Endodermal cell (in vitro differentiated cells): ENCODE data around the gene WNT7B. TPM values are rescaled to one million over a fixed set of nuclear protein-coding genes. Genes with fewer than 3 reads are reported as not detected.

ENCODE experiments used
- DNase-seq: peaks from one replicate; pipeline ENCODE4 v3.0.0-alpha.2; 2017
- H3K27ac ChIP-seq: 2 replicates; pipeline ENCODE4 v1.5.1; 2013; ENCODE audit warnings: mild to moderate bottlenecking, low read depth, low read length, moderate library complexity
- H3K27me3 ChIP-seq: 2 replicates; pipeline ENCODE4 v1.6.1; 2013; ENCODE audit warnings: mild to moderate bottlenecking, low read length, moderate library complexity; ENCODE audit not compliant: insufficient read depth, control insufficient read depth, poor library complexity, severe bottlenecking
- H3K36me3 ChIP-seq: 2 replicates; pipeline ENCODE4 v1.7.0; 2013; ENCODE audit warnings: mild to moderate bottlenecking, low read length, moderate library complexity; ENCODE audit not compliant: control insufficient read depth, insufficient read depth
- H3K4me1 ChIP-seq: one replicate; pipeline ENCODE4 v1.7.0; 2013; ENCODE audit warnings: low read length; ENCODE audit not compliant: control insufficient read depth, insufficient read depth
- H3K4me3 ChIP-seq: 2 replicates; pipeline ENCODE4 v1.5.1; 2013; ENCODE audit warnings: mild to moderate bottlenecking, low read length, moderate library complexity
- H3K9ac ChIP-seq: 2 replicates; pipeline ENCODE4 v1.6.1; 2013; ENCODE audit warnings: mild to moderate bottlenecking, low read length, moderate library complexity; ENCODE audit not compliant: poor library complexity, severe bottlenecking; ENCODE audit errors: extremely low read depth
- H3K9me3 ChIP-seq: 2 replicates; pipeline ENCODE4 v1.6.1; 2013; ENCODE audit warnings: mild to moderate bottlenecking, low read length, moderate library complexity; ENCODE audit not compliant: control insufficient read depth
- H3K27ac Mint-ChIP-seq: 2 replicates; pipeline ENCODE4 v1.8.0; 2020; ENCODE audit warnings: mixed read lengths
- H3K27me3 Mint-ChIP-seq: 2 replicates; pipeline ENCODE4 v1.8.0; 2021; ENCODE audit warnings: mild to moderate bottlenecking, mixed read lengths; ENCODE audit not compliant: insufficient read depth
- H3K36me3 Mint-ChIP-seq: 2 replicates; pipeline ENCODE4 v1.8.0; 2020; ENCODE audit warnings: low read depth, mixed read lengths
- H3K4me1 Mint-ChIP-seq: 2 replicates; pipeline ENCODE4 v1.8.0; 2020; ENCODE audit warnings: mixed read lengths
- H3K4me3 Mint-ChIP-seq: 2 replicates; pipeline ENCODE4 v1.8.0; 2020; ENCODE audit warnings: mild to moderate bottlenecking, moderate library complexity, mixed read lengths
- H3K9me3 Mint-ChIP-seq: 2 replicates; pipeline ENCODE4 v1.8.0; 2020; ENCODE audit warnings: mild to moderate bottlenecking, mixed read lengths
- CTCF ChIP-seq: fragments of 200-600 bp; sonication (generic); conservative IDR thresholded peaks from 2 replicates; pipeline ENCODE4 v1.5.0; 2021; ENCODE audit warnings: antibody characterized with exemption, mild to moderate bottlenecking
- WGBS, 2 experiments: methylation state at CpG; one replicate each; pipeline versions ENCODE4 v1.1.5 to v1.1.7; 2013; ENCODE audit warnings: missing lambda C conversion rate in 2 of 2, mixed read lengths in 1 of 2; ENCODE audit not compliant: insufficient coverage in 1 of 2, insufficient read length in 1 of 2; 5-methylcytosine and 5-hydroxymethylcytosine counted together
- total RNA-seq, 2 donors: library from RNA; stranded (reverse); fragmentation: NEBNext Ultra II Directional in 1 of 2; extraction: Animal tissue kit (Norgen Biotek cat#: 25700) in 1 of 2; gene quantifications; 2 replicates in 1 of 2; 3 replicates in 1 of 2; pipeline ENCODE4 v1.2.1, GENCODE V29; 2021

Gene WNT7B
- total RNA-seq, 2 donors from 2014 or later, result not detected

GRCh38 chr22:45929649-45930048 lies 47.3 kb downstream of the WNT7B start:
- no peak overlapping the region for H3K4me3 Mint-ChIP-seq
- peaks cover 3% of the 10 kb centered on the region for H3K27me3 Mint-ChIP-seq
- Histone ChIP-seq H3K4me1 (no peaks in the 10 kb centered on the region), H3K27me3 (no peaks in the 10 kb centered on the region), H3K9me3 (no peaks in the 10 kb centered on the region), H3K27ac (no peak overlapping the region), H3K9ac (no peak overlapping the region), H3K36me3 (no peaks in the 10 kb centered on the region), H3K4me3 (no peak overlapping the region)
- DNase-seq, result no peak
- no peaks in the 10 kb centered on the region for H3K36me3 Mint-ChIP-seq
- 79 to 87% methylated on average over 4 of the region's 4 CpGs for WGBS, 2 experiments
- no peaks in the 10 kb centered on the region for H3K9me3 Mint-ChIP-seq
- no peaks in the 10 kb centered on the region for H3K4me1 Mint-ChIP-seq
- TF ChIP-seq CTCF, result no peak
- no peak overlapping the region for H3K27ac Mint-ChIP-seq

- no peak for TF ChIP-seq CTCF
- H3K36me3 Mint-ChIP-seq, result no peaks in the 10 kb centered on the region
- Histone ChIP-seq H3K36me3 (no peaks in the 10 kb centered on the region), H3K4me3 (no peak overlapping the region), H3K9ac (no peak overlapping the region), H3K4me1 (no peaks in the 10 kb centered on the region), H3K9me3 (no peaks in the 10 kb centered on the region), H3K27ac (no peak overlapping the region), H3K27me3 (no peaks in the 10 kb centered on the region)
- no peak overlapping the region for H3K27ac Mint-ChIP-seq
- no peaks in the 10 kb centered on the region for H3K9me3 Mint-ChIP-seq
- no peaks in the 10 kb centered on the region for H3K4me1 Mint-ChIP-seq
- no peak overlapping the region for H3K4me3 Mint-ChIP-seq
- H3K27me3 Mint-ChIP-seq, result peaks cover 3% of the 10 kb centered on the region
- WGBS, 2 experiments, result 85 to 91% methylated on average over 6 to 10 of the region's 10 CpGs
- no peak for DNase-seq
These were observed 48.1 kb downstream of the WNT7B start for GRCh38 chr22:45928726-45929368.

- no peaks in the 10 kb centered on the region for H3K36me3 Mint-ChIP-seq
These were observed 49.9 kb downstream of the WNT7B start for GRCh38 chr22:45927059-45927458.

More at GRCh38 chr22:45927059-45927458, 49.9 kb downstream of the WNT7B start:
- no peak for TF ChIP-seq CTCF
- Mint-ChIP-seq H3K4me3 (no peak overlapping the region), H3K27me3 (no peaks in the 10 kb centered on the region), H3K9me3 (no peaks in the 10 kb centered on the region), H3K27ac (no peak overlapping the region), H3K4me1 (no peaks in the 10 kb centered on the region)
- H3K4me1 ChIP-seq, result no peaks in the 10 kb centered on the region
- no peak for DNase-seq
- H3K4me3 ChIP-seq, result no peak overlapping the region
- H3K9ac ChIP-seq, result no peak overlapping the region
- H3K27ac ChIP-seq, result no peak overlapping the region
- WGBS, 2 experiments, result 89 to 96% methylated on average over 6 to 9 of the region's 9 CpGs
- no peaks in the 10 kb centered on the region for H3K36me3 ChIP-seq
- no peaks in the 10 kb centered on the region for H3K27me3 ChIP-seq
- H3K9me3 ChIP-seq, result no peaks in the 10 kb centered on the region
